Measurements from ENCODE around the gene ZNF77.
"Not testable (repeated sequence)": the region's sequence is repeated elsewhere in the genome, so short reads cannot be mapped to it uniquely, and the experiment has no call there.

The ZNF77 gene

DNA sequence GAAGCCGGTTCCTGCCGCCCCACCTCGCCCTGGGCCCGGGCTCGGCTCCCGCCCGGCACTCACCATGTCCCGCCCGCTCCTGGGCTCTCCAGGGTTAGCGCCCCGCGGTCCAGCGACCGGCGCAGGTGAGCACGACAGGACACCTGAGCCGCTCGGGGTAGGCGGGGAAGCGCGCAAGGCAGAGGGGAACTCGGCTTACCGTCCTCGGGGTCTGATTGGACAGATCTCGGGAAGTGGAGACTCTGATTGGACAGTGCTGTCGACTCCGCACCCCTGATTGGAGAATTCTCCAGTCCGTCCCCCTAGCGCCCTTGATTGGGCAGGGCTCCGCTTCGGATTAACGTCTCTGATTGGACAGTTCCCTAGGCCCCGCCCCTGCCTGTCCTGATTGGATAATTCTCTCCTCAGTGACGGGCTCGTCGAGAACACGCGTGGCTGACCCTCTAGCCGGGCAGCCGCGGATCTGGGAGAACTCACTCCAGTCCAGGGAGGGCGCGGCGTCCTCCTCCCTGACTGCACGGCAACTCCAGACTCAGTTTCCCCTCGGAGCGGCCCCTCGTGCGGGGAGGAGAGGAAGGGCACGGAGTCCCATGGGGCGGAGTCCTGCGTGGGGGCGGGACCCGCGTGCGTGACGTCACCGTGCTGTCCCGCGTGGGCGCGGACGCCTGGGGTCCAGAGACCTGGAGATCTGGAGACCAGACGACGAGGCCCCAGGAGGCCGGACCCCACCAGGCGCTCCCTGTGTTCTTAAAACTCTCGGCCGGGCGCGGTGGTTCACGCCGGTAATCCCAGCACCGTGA lies at the start of gene ZNF77:
Gene ZNF77 (minus strand): TSS at position 197 of the 800 bp plus-strand sequence. CDS start 131 bp downstream, at position 66.
- in situ Hi-C loops (cut with HindIII; ENCODE audit: low pct_unique_long_range_greater_than_20kb, low sequenced_read_pairs), result no loop called here
- no peak for TF ChIP-seq JUND (IDR thresholded peaks at IDR 0.05; ENCODE audit: low read depth)
- peak; percentile 97 to 99 for DNase-seq (ENCODE audit: low read depth in 1 of 2, low spot score in 1 of 2)

DNA sequence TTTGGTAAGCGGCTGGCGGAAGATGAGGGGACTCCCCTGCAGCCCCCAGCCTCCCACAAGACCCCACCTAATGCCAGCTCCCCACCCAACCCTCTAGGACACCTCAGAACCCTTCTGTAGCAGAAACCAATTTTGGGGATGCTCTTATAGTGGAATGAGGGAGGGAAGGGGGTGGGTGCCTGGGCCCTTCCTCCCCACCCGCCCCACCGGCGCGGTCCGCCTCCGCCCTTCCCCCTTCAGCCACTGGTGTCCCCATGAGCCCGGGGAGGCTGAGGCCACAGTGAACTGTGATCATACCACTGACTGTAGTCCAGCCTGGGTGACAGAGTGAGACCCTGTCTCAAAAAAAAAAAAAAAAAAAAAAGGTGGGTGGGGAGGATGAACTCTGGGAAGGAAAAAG lies 48.8 kb upstream of the ZNF77 start:
- in situ Hi-C loops (cut with HindIII; ENCODE audit: low pct_unique_long_range_greater_than_20kb, low sequenced_read_pairs), result no loop called here
- TF ChIP-seq JUND (IDR thresholded peaks at IDR 0.05; ENCODE audit: low read depth), result no peak
- DNase-seq (ENCODE audit: low read depth in 1 of 2, low spot score in 1 of 2), result no peak

DNA sequence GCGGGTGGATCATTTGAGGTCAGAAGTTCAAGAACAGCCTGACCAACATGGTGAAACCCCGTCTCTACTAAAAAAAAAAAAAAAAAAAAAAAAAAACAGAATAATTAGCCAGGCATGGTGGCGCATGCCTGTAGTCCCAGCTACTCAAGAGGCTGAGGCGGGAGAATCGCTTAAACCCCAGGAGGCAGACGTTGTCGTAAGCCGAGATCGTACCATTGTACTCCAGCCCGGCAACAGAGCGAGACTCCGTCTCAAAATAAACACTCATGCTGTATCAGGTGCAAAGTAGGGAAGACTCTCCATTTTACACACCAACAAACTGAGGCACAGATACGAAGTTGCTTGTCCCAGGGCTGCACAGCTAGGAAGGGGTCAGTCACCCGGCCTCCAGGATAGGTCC lies 48.2 kb upstream of the ZNF77 start:
- in situ Hi-C loops (cut with HindIII; ENCODE audit: low pct_unique_long_range_greater_than_20kb, low sequenced_read_pairs), result no loop called here
- TF ChIP-seq JUND (IDR thresholded peaks at IDR 0.05; ENCODE audit: low read depth), result no peak
- DNase-seq (ENCODE audit: low read depth in 1 of 2, low spot score in 1 of 2), result no peak

DNA sequence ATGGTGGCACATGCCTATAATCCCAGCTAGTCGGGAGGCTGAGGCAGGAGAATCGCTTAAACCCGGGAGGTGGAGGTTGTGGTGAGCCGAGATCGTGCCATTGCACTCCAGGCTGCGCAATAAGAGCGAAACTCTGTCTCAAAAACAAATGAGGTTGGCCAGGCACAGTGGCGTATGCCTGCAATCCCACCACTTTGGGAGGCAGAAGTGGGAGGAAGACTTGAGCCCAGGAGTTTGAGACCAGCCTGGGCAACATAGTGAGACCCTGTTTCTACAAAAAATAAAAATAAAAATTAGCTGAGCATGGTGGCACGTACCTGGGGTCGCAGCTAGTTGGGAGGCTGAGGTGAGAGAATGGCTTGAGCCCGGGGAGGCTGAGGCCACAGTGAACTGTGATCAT lies 47.6 kb upstream of the ZNF77 start:
- in situ Hi-C loops (cut with HindIII; ENCODE audit: low pct_unique_long_range_greater_than_20kb, low sequenced_read_pairs), result not testable (repeated sequence)

GRCh38 chr19:2989236-2989946 lies 44.6 kb upstream of the ZNF77 start:
- no peak for TF ChIP-seq JUND (IDR thresholded peaks at IDR 0.05; ENCODE audit: low read depth)
- DNase-seq (ENCODE audit: low read depth in 1 of 2, low spot score in 1 of 2), result no peak
- in situ Hi-C loops (cut with HindIII; ENCODE audit: low pct_unique_long_range_greater_than_20kb, low sequenced_read_pairs), result no loop called here

More for the DNA sequence above, 47.6 kb upstream of the ZNF77 start:
- not testable (repeated sequence) for DNase-seq (ENCODE audit: low read depth in 1 of 2, low spot score in 1 of 2)

DNA sequence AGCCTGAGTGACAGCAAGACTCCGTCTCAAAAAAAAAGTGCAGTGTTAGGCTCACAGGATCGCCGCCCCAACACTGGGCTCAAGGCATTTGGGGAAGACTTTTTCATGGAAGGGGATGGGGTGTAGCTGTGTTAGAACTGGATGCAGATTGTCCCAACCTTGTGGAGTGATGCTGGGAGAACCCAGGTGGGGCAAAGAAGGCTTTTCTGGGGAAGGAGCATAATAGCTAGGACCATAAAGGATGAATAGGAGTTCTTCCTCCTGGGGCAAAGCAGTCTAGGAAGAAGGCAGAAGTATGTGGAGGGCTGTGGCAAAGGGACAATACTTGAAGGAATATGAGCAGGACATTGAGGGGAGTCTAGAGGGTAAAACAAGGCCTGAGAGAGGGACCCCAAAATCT lies 43.8 kb upstream of the ZNF77 start:
- no peak for DNase-seq (ENCODE audit: low read depth in 1 of 2, low spot score in 1 of 2)
- in situ Hi-C loops (cut with HindIII; ENCODE audit: low pct_unique_long_range_greater_than_20kb, low sequenced_read_pairs), result no loop called here
- TF ChIP-seq JUND (IDR thresholded peaks at IDR 0.05; ENCODE audit: low read depth), result no peak

GRCh38 chr19:2987797-2988196 lies 43.0 kb upstream of the ZNF77 start:
- DNase-seq (ENCODE audit: low read depth in 1 of 2, low spot score in 1 of 2), result no peak
- in situ Hi-C loops (cut with HindIII; ENCODE audit: low pct_unique_long_range_greater_than_20kb, low sequenced_read_pairs), result no loop called here

GRCh38 chr19:2986951-2987524 lies 42.3 kb upstream of the ZNF77 start:
- in situ Hi-C loops (cut with HindIII; ENCODE audit: low pct_unique_long_range_greater_than_20kb, low sequenced_read_pairs), result no loop called here
- no peak for DNase-seq (ENCODE audit: low read depth in 1 of 2, low spot score in 1 of 2)
- TF ChIP-seq JUND (IDR thresholded peaks at IDR 0.05; ENCODE audit: low read depth), result no peak

More at GRCh38 chr19:2987797-2988196, 43.0 kb upstream of the ZNF77 start:
- TF ChIP-seq JUND (IDR thresholded peaks at IDR 0.05; ENCODE audit: low read depth), result no peak

DNA sequence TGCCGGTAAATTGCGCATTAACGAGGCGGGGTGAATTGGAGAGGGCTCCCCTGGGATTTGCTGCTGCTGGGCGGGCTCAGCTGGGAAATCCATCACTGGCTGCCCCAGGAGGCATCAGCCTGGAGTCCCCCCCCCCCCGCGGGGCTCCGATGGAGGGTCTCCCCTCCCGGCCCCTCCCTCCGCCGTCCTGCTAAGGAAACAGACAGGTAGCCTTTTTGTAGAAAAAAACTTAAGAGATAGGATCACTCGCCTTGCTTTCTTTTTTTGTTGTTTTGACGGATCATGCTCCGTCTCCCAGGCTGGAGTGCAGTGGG lies 39.4 kb upstream of the ZNF77 start:
- in situ Hi-C loops (cut with HindIII; ENCODE audit: low pct_unique_long_range_greater_than_20kb, low sequenced_read_pairs), result no loop called here
- no peak for TF ChIP-seq JUND (IDR thresholded peaks at IDR 0.05; ENCODE audit: low read depth)

GRCh38 chr19:2983351-2984214 lies 38.8 kb upstream of the ZNF77 start:
- in situ Hi-C loops (cut with HindIII; ENCODE audit: low pct_unique_long_range_greater_than_20kb, low sequenced_read_pairs), result no loop called here
- DNase-seq (ENCODE audit: low read depth in 1 of 2, low spot score in 1 of 2), result peak; percentile 75 to 92
- no peak for TF ChIP-seq JUND (IDR thresholded peaks at IDR 0.05; ENCODE audit: low read depth)

More for the DNA sequence above, 39.4 kb upstream of the ZNF77 start:
- no peak for DNase-seq (ENCODE audit: low read depth in 1 of 2, low spot score in 1 of 2)

GRCh38 chr19:2982983-2983350 lies 38.2 kb upstream of the ZNF77 start:
- peak in 1 of 2 experiments; percentile 77 for DNase-seq (ENCODE audit: low read depth in 1 of 2, low spot score in 1 of 2)
- no peak for TF ChIP-seq JUND (IDR thresholded peaks at IDR 0.05; ENCODE audit: low read depth)
- in situ Hi-C loops (cut with HindIII; ENCODE audit: low pct_unique_long_range_greater_than_20kb, low sequenced_read_pairs), result no loop called here

GRCh38 chr19:2982561-2982960 lies 37.8 kb upstream of the ZNF77 start:
- no peak for DNase-seq (ENCODE audit: low read depth in 1 of 2, low spot score in 1 of 2)
- in situ Hi-C loops (cut with HindIII; ENCODE audit: low pct_unique_long_range_greater_than_20kb, low sequenced_read_pairs), result no loop called here
- TF ChIP-seq JUND (IDR thresholded peaks at IDR 0.05; ENCODE audit: low read depth), result no peak

Measured in T47D (cell line).